HG03060 (cell line): ENCODE measurements around the gene NPBWR2.
"Not testable (repeated sequence)": the region's sequence is repeated elsewhere in the genome, so short reads cannot be mapped to it uniquely, and the experiment has no call there.

Experiments used
- ATAC-seq: cut with Tn5 transposase; IDR thresholded peaks from one replicate; pipeline ENCODE4 v1.9.1; 2021; ENCODE audit warnings: low read depth, moderate number of reproducible peaks; ENCODE audit not compliant: unreplicated experiment

NPBWR2 gene

DNA sequence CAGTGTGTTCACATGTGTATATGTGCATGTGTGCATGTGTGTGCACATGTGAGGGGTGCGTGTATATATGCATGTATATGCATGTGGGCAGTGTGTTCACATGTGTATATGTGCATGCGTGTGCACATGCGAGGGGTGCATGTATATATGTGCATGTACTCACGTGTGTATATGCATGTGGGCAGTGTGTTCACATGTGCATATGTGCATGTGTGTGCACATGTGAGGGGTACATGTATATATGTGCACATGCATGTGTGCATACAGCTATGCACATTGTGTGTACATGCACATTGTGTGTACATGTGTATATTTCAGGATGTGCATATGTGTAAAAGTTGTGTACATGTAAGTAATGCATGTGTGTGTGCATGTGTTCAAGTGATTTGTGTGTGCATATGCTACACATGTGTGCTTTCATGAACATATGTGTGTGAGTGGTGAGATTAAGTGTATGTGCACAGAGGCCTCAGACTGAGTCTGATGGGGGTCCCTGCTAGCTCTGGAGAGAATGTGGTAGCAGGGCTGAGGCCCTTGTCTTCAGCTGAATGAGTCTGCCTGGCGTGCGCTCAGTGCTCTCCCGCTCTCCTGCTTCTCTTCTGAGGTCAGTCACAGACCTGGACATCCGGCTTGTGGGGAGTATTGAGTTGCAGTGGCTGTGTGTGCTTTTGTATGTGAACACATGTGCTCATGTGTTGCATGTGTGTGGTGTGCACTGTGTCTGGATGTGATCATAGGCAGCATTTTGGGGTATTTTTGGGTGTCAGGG lies 37.0 kb upstream of the NPBWR2 start:
- ATAC-seq = no peak

DNA sequence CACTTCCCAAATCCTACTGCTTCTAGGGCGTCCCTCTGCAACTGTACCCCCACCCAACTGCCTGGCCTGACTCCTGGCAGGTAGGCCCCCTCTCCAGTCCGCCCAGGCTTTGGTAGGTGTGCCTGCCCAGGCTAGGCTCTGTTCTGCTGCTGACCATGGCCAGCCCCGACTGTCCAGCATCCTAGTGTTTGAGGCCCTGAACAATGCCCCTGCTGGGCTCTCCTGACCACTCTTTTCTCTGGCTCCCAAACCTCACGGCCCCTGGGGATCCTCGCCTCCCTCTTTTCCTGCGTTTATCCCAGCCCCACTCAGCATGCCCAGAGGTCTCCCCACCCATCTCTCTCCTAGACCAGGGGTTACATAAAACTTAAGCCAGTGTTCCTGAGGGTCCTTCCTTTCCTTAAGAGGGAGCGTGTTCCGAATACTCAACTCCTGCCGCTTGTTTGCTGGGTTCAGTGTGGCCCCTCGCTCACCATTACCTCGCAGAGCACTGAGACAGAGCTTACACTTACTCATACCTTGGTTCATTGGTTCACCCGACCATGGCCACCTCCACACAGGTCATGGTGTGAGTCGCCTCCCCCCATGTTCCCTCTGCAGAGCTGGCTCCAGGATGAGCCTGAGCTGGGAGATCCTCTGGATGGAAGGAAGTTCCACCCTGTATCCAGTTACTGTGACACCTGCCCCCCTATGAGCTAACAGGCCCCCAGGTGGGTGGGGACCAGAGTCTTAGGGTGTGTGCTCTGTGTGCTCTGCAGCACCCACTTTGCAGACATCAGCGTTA lies 35.8 kb upstream of the NPBWR2 start:
- no peak for ATAC-seq

DNA sequence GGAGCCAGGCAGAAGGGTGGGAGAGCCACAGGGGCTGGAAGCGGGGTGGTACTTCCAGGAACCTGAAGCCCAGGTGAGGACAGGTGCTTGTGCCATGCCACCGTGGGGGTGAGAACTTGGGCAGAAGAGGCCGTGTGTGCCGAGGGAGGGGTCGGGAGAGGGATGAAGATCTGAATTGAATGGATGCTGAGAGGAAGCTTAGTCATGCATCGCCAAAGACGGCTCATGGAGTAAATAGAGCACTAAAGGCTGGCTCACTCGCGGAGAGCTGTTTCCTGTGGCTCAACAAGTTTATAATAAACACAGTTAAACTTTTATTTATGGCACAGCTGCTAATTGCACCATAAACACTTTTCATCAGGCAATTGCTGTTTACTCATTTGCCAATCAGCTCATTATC lies 35.2 kb upstream of the NPBWR2 start:
- ATAC-seq = no peak

- no peak for ATAC-seq
Measured at GRCh38 chr20:64140956-64141355, 33.6 kb upstream of the NPBWR2 start.

DNA sequence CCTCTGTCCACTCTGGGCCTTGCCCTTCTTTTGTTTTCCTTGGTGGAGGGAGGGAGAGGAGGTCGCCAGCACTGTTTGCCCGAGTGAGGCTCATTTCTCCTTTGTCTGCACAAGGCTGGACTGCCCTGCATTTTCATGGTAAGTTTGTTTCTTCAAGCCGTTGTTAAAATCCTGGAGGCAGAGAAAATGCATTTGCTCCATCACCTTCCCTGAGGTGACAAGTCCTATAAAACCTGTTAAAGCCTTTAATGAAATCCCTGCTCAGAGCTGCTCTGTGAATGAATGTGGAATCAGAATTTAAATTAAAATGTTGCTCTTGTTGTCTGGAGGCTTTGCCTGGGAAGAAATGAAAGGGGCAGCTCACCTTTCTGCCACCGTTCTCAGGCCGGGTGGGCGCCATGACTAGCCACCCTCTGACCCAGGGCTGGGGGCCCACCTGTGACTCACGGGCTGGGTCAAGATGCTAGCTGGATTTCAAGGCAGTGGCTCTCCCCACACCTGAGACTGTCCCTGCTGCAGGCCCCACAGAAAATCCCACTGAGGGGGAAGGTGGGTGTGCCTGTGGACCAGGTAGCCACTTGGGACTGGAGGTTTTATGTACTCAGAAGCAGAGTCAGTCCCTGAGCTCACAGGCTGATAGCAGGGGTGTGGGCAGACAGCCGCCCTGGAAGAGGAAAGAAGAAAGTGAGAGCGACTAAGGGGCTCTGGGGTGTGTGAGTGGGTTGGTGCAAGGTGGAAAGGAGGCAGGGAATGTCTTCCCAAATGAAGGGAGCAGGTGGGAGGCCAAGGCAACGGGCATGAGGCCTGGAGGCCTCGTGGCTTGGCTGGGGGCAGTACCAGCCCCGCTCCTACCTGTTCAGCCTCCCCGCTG lies 32.9 kb upstream of the NPBWR2 start:
- no peak for ATAC-seq

GRCh38 chr20:64139199-64140060 lies 32.1 kb upstream of the NPBWR2 start:
- no peak for ATAC-seq

GRCh38 chr20:64138276-64138815 lies 31.0 kb upstream of the NPBWR2 start:
- no peak for ATAC-seq

- ATAC-seq = no peak
Measured at GRCh38 chr20:64137598-64138031, 30.2 kb upstream of the NPBWR2 start.

GRCh38 chr20:64136004-64136710 lies 28.8 kb upstream of the NPBWR2 start:
- no peak for ATAC-seq

- not testable (repeated sequence) for ATAC-seq
Measured at GRCh38 chr20:64134744-64135143, 27.4 kb upstream of the NPBWR2 start.

GRCh38 chr20:64133951-64134407 lies 26.6 kb upstream of the NPBWR2 start:
- ATAC-seq = no peak

GRCh38 chr20:64131406-64131805 lies 24.0 kb upstream of the NPBWR2 start:
- no peak for ATAC-seq

- ATAC-seq = no peak
Measured at GRCh38 chr20:64130876-64131275, 23.5 kb upstream of the NPBWR2 start.

GRCh38 chr20:64130271-64130670 lies 22.9 kb upstream of the NPBWR2 start:
- no peak for ATAC-seq

GRCh38 chr20:64129146-64129782 lies 21.9 kb upstream of the NPBWR2 start:
- ATAC-seq = no peak

DNA sequence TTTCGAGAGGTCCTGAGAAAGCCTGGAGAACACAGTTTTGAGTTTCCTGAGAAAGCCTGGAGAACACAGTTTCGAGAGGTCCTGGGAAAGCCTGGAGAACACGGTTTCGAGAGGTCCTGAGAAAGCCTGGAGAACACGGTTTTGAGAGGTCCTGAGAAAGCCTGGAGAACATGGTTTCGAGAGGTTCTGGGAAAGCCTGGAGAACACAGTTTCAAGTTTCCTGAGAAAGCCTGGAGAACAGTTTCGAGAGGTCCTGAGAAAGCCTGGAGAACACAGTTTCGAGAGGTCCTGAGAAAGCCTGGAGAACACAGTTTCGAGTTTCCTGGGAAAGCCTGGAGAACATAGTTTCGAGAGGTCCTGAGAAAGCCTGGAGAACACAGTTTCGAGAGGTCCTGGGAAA lies 16.2 kb upstream of the NPBWR2 start:
- not testable (repeated sequence) for ATAC-seq

GRCh38 chr20:64122927-64123326 lies 15.6 kb upstream of the NPBWR2 start:
- not testable (repeated sequence) for ATAC-seq

GRCh38 chr20:64121586-64121985 lies 14.2 kb upstream of the NPBWR2 start:
- no peak for ATAC-seq
